DMS153 treated with DMSO at 0.1 percent for 48 hours (cell line): Measurements from ENCODE around the gene KRT36.
A peak's percentile ranks its signal among the peaks of the same experiment; 100 is the strongest.

Experiments
- DNase-seq: peaks from one replicate; lab custom pipeline; 2025; ENCODE audit not compliant: unreplicated experiment; lab: John Stamatoyannopoulos, UW

KRT36 gene

DNA sequence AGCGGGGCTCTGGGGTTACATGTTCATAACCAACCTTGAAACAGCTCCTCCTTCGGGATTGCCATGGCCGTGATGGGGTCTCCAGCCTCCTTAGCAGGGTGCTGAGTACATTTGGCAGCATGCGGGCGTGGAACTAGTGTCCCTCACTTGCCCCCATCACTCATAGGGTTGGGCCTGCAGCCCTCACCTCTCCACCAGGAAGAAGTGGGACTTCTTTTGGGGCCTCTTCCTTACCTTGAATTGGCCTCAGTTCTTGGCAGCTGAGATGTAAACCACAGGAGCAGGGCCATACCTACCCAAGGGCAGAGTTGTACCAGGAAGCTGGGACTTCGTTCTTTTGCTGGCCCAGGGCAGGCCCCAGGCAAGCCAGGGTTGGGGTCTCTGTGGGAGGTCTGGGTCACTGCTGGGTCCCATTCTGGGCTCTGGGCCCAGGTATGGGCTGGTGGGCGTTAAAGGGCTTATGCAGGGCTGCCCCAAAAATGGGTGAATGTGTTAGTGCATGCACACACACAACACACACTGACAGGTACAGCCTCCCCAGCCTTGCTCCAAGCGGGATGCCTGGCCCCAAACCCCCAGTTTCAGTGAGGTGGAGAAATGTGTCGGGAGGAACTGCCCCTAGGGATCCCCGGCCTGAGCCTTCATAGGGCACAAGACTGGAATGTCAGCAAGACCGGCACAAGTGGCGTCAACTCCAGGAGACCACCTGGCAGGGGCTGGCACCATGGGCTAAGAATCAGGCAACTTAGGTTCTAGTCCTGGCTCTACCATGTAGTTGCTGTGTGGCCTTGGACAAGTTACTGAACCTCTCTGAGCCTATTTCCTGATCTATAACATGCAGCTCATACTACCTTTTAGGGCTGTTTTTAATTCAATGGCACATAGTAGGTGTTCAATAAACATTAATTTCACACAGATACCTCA lies 32.9 kb upstream of the KRT36 start:
- DNase-seq = no peak

DNA sequence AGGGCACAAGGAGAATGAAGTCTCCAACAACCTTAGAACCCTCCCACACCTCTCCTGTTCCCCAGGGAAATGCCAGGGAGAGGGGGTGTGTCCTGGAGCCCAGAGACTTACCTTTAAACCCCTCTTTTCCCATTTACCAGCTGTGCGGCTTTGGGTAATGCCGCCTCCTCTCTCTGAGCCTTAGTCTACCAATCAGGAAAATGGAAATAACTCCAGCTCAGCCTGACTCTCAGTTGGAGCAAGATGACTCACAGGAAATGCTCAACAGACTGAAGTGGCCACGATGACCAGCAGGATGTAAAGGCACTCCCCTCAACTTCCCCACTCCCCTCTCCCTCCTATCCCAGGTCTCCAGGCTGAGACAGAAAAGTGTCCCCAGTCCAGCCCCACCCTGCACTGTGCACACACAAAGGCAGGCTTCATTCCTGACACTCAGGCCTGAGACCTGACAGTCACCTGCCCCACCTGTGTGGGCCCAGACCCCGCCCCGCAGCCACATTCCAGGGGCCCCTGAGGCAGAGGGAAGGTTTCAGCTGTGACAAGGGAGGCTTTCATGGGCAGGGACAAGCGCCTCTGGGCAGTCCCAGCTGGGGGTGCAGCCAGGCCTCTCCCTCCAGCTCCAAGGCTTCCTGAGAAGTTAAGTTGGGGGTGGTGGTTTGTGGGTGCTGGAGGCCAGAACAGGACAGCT lies 32.0 kb upstream of the KRT36 start:
- DNase-seq = no peak

DNA sequence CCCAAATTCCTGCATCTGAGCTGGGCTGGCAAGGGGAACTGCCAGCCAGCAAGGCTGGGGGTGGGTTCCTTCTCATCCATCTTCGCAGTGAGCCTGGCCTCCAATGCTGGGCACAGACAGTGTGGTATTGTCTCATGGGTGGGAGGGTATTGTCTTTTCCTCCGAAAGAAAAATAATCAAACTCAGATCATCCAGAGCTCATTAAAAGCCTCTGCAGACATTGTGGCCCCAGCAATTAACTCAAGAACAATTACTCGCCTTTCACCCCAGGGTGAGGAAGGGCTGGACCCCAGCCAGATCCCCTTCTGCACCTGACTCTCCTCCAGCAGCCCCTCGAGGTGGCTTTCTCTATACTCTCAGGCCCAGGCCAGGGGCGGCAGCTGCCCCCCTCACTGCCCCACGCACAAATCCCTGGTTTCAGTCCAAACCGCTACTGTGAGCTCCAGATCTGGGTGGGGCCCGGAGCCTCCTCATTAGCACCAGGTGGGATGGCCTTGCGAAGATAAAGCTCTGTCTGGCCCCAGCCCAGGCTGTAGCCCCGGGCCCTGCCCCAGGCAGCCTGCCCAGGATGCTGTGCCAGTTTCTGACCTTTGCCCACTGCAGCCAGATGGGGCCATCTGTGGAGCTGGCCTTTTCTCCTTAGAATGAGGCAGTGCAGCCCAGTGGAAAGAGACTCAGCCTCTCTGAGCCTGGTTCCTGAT lies 31.3 kb upstream of the KRT36 start:
- peak; percentile 78 for DNase-seq

GRCh38 chr17:41519501-41520224 lies 30.0 kb upstream of the KRT36 start:
- peak; percentile 77 for DNase-seq

- peak; percentile 35 for DNase-seq
Observed at GRCh38 chr17:41518789-41519449, 29.2 kb upstream of the KRT36 start, which contains the start of gene KRT15. Gene KRT15 (minus strand): TSS chr17:41518890. CDS start chr17:41518827, 63 bp downstream.

GRCh38 chr17:41518031-41518430 lies 28.3 kb upstream of the KRT36 start:
- DNase-seq = no peak

GRCh38 chr17:41516830-41517283 lies 27.1 kb upstream of the KRT36 start:
- DNase-seq = no peak

DNA sequence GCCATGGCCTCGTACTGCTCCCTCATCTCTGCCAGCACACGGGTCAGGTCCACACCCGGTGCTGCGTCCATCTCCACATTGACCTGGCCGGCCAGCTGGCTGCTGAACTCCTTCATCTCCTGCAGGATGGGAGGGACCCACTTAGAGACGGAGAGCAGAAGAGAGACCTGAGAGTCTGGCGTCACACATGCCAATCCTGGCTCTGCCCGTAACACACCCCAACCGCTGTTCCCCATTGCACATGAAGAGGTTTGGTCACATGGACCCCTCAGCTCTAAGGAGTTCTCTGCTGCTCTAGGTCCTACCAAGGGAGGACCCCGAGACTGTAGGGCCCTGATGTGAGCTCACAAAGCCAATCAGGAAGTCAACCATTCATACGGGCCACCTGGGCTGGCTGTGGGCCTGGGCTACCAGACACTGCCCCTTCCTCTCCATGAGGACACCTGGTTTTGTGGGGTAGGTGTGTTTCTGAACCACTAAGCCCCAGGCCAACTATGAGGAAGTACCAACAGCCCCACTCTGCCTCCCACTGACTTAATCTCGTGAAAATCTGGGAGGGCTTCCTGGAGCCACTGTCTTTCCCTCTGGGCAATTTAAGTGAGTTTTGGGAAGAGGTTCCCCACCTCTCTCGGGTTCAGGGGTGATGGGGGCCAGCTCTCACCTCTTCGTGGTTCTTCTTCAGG lies 26.6 kb upstream of the KRT36 start:
- DNase-seq = no peak

GRCh38 chr17:41513168-41513547 lies 23.4 kb upstream of the KRT36 start:
- DNase-seq = peak; percentile 12

GRCh38 chr17:41512546-41513167 lies 22.9 kb upstream of the KRT36 start:
- no peak for DNase-seq

DNA sequence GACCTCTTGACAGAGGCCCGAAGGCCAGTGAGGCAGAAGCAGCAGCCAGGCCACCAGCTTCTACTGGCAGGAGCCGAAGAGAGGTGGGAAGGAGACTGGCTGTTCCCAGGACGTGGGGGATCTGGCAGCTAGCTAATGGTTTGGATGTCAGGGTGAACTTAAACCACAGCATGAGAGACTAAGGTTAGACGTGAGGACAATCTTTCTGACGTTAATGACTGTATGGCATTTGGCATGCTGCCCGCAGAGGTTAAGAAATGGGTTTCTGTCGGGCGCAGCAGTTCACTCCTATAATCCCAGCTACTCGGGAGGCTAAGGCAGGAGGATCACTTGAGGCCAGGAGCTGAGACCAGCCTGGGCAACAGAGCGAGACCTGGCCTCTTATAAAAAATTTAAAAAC lies 22.0 kb upstream of the KRT36 start:
- DNase-seq = no peak

DNA sequence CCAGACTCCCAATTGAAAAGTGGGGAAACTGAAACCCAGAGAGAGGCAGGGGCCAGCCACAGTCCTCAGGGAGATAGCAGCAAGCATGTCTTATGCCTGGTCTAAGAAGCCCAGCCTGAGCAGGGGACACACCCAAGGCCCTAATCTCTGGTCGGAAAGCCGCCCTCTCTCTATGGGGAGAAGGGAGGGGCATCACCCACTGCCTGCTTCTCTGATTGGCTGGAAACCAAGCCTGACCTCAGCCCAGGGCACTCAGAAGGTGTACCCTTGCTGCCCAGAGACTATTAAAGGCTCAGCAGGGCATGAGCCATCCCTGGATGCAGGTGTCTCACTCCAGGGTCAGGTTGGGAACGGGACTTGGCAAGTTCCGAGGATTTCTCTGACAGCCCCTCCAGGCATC lies 21.4 kb upstream of the KRT36 start:
- no peak for DNase-seq

DNA sequence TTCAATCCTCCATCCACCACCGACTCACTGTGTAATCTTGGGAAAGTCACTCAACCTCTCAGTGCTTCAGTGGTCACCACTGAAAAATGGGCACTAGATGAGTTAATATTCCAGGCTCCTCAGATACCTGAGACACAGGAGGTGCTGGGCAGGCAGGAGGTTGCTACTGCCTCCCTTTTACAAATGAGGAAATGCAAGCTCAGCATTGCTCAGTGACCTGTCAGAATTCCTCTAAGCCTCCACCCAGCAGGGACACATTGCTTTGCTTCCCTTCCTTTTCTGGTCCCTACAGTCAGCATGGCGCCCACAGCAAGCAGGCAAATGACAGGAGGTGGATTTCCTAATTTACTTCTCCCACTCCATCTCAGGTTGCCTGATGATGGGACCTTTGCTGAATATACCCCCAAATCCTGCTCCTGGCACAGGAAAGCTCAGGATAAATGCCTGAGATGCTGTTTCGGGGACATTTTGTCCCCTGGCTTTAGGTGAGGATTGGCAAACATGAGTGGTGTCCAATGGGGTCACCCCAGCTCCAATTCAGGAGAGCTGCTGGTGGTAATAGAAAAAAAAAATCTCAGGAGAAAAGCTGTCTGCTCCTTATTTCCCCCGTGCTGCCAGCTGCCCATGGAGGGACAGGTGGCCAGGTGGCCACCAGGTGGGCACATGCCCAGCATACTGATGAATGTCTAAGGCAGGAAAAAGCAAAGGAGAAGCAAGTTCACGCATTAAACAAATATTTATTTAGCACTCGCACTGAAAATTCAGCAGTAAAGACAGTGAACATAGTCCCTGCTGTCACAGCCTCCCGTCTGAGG lies 20.7 kb upstream of the KRT36 start:
- peak; percentile 16 for DNase-seq

DNA sequence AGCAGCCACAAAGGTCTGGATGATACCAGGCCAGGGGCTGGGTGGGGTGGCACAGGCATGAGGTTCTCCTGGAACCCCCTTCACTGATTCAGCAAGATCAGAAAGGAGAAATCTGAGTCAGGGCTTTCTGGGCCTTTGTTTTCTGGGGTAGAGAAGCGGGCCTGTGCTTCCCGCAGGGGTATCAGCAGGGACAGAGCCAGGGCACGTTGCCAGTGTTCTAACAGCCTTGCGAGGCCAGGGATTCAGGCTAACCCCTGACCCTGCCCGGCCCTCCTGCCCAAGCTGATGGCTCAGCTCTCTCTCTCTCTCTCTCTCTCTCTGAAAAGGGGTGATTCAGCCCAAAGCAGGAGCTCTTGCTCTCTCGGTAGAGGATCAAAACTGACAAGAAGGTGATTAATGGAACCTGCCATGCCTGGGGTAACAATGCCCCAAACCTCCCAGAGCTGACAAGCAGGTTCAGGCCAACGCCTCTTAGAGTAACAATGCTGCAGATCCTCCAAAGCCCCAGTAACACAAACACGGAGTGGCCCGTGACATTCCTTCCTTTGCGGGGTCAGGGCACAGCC lies 17.7 kb upstream of the KRT36 start:
- no peak for DNase-seq

DNA sequence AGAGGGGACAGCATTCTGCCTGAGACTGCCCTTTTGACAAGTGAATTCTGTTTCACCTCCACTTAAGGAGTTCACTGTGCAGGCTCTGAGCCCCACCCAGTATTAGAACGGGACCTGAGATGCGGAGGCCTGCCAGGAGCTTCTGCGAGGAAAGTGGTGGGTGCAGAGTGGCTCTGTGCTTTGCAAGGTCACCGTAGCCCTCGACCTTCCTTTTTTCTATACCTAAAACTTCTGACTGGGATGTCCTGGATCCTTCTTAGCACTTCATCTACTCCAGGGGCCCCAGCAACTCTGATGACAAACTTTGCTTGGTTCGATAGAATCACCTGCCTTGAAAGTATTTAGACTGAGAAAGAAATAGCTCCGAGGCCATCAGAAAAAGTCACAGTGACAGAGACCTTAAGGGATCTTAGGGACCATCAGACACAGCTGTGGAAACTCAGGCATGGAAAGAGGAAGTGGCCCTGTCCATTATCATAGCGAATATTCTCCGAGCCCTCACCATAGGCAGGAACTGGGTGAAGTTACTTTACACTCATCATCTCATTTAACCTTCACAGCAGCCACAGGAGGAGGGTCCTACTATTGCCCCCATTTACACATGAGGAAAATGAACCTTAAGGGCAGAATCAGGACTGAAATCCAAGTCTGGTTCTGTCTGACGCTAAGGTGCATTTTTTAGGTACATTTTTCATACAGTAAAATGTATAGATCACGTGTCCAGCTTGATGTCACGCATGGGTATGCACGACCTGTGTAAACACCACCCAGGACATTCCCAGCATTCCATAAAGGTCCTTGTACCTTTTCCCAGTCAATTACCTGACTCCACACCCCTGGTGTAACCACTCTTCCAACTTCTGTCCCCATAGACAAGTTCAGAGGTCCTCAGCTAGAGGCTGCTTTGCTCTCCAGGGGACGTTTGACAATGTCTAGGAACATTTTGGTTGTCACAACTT lies 16.4 kb upstream of the KRT36 start:
- no peak for DNase-seq

- no peak for DNase-seq
Observed at GRCh38 chr17:41505007-41505808, 15.5 kb upstream of the KRT36 start, which contains the start of gene KRT13. Gene KRT13 (minus strand): TSS chr17:41505612. CDS start chr17:41505550, 62 bp downstream.
